HEK293 (cell line): ENCODE results near the gene GRB10.

ENCODE experiments used
- CTCF ChIA-PET: fragments of 350-600 bp; formaldehyde crosslinking; extraction: SDS; loops from one replicate; lab custom pipeline; 2021; ENCODE audit warnings: antibody characterized with exemption; lab: Yijun Ruan, JAX
- POLR2A ChIA-PET: fragments of 300-600 bp; formaldehyde crosslinking; extraction: SDS; loops from one replicate; lab custom pipeline; 2020; ENCODE audit warnings: antibody characterized with exemption, inconsistent platforms; lab: Yijun Ruan, JAX
- H3K27ac ChIP-seq: fragments of 200-500 bp; sonication (Bioruptor generic); 2 replicates; pipeline ENCODE4 v1.5.1; 2014; ENCODE audit warnings: low read depth, low read length, control low read depth, inconsistent platforms; ENCODE audit errors: extremely low read depth
- H3K36me3 ChIP-seq, 2 experiments: fragments of 200-500 bp in 1 of 2; sonication (Bioruptor generic) in 1 of 2; 1 replicate in 1 of 2; 2 replicates in 1 of 2; pipeline ENCODE4 v1.5.1; 2014 to 2017; ENCODE audit warnings: inconsistent platforms in 2 of 2, low read length in 2 of 2; ENCODE audit not compliant: control insufficient read depth in 2 of 2, insufficient read depth in 1 of 2
- H3K4me1 ChIP-seq: fragments of 200-500 bp; sonication (Bioruptor generic); 2 replicates; pipeline ENCODE4 v1.5.1; 2014; ENCODE audit warnings: mild to moderate bottlenecking, low read length, inconsistent platforms; ENCODE audit not compliant: control insufficient read depth, insufficient read depth
- H3K4me3 ChIP-seq: 2 replicates; pipeline ENCODE4 v1.5.1; 2011; ENCODE audit warnings: low read depth, mild to moderate bottlenecking, control low read depth, low read length, moderate library complexity
- H3K9me3 ChIP-seq: fragments of 200-500 bp; sonication (Bioruptor generic); 2 replicates; pipeline ENCODE4 v1.5.1; 2014; ENCODE audit warnings: low read depth, low read length, inconsistent platforms; ENCODE audit not compliant: control insufficient read depth, insufficient read depth
- BCL11B ChIP-seq: fragments of 450-650 bp; formaldehyde crosslinking; IDR thresholded peaks from 2 replicates; pipeline ENCODE4 v1.5.1; 2016; ENCODE audit warnings: low read depth, missing biosample characterization, missing genetic modification characterization
- GLI2 ChIP-seq: fragments of 450-650 bp; formaldehyde crosslinking; IDR thresholded peaks from 2 replicates; pipeline ENCODE4; 2017; ENCODE audit warnings: missing biosample characterization, missing genetic modification characterization, low read depth, borderline replicate concordance
- OSR2 ChIP-seq: fragments of 450-650 bp; formaldehyde crosslinking; IDR thresholded peaks from 2 replicates; pipeline ENCODE4 v1.5.1; 2016; ENCODE audit warnings: missing biosample characterization, missing genetic modification characterization
- PBX3 ChIP-seq: sonication (generic); formaldehyde crosslinking; IDR thresholded peaks from 2 replicates; pipeline ENCODE4 v1.8.1; 2022; ENCODE audit warnings: mild to moderate bottlenecking, moderate library complexity, missing genetic modification reagents
- SCRT2 ChIP-seq: fragments of 450-650 bp; formaldehyde crosslinking; IDR thresholded peaks from 2 replicates; pipeline ENCODE4 v1.5.1; 2016; ENCODE audit warnings: missing biosample characterization, missing genetic modification characterization
- SETDB1 ChIP-seq: IDR thresholded peaks from one replicate; pipeline ENCODE4 v1.6.1; 2017; ENCODE audit warnings: mild to moderate bottlenecking, low read length, moderate library complexity, mixed read lengths; ENCODE audit not compliant: insufficient read length
- SP7 ChIP-seq: fragments of 450-650 bp; formaldehyde crosslinking; IDR thresholded peaks from 2 replicates; pipeline ENCODE4 v1.5.1; 2016; ENCODE audit warnings: missing biosample characterization, missing genetic modification characterization
- WT1 ChIP-seq: fragments of 450-650 bp; formaldehyde crosslinking; IDR thresholded peaks from 2 replicates; pipeline ENCODE4 v1.5.1; 2016; ENCODE audit warnings: missing biosample characterization, missing genetic modification characterization
- ZBTB44 ChIP-seq: fragments of 450-650 bp; IDR thresholded peaks from 2 replicates; pipeline ENCODE4 v1.5.1; 2018; ENCODE audit warnings: missing biosample characterization, mild to moderate bottlenecking, missing genetic modification characterization
- ZNF10 ChIP-seq: fragments of 450-650 bp; formaldehyde crosslinking; IDR thresholded peaks from 2 replicates; pipeline ENCODE4 v1.5.1; 2017; ENCODE audit warnings: missing biosample characterization, missing genetic modification characterization
- ZNF133 ChIP-seq: fragments of 450-650 bp; formaldehyde crosslinking; IDR thresholded peaks from 2 replicates; pipeline ENCODE4 v1.5.1; 2016; ENCODE audit warnings: missing biosample characterization, missing genetic modification characterization
- ZNF449 ChIP-seq: fragments of 450-650 bp; formaldehyde crosslinking; IDR thresholded peaks from 2 replicates; pipeline ENCODE4 v1.5.1; 2017; ENCODE audit warnings: missing biosample characterization, mild to moderate bottlenecking, missing genetic modification characterization, moderate library complexity
- ZNF48 ChIP-seq: fragments of 450-650 bp; formaldehyde crosslinking; IDR thresholded peaks from 2 replicates; pipeline ENCODE4 v1.5.1; 2016; ENCODE audit warnings: missing biosample characterization, missing genetic modification characterization
- ZNF561 ChIP-seq: fragments of 450-650 bp; IDR thresholded peaks from 2 replicates; pipeline ENCODE4 v1.5.1; 2018; ENCODE audit warnings: missing biosample characterization, missing genetic modification characterization, borderline replicate concordance
- ZNF585B ChIP-seq: fragments of 450-650 bp; formaldehyde crosslinking; IDR thresholded peaks from 2 replicates; pipeline ENCODE4 v1.5.1; 2016; ENCODE audit warnings: missing biosample characterization, missing genetic modification characterization
- ZNF626 ChIP-seq: fragments of 450-650 bp; sonication (Bioruptor Pico); formaldehyde crosslinking; IDR thresholded peaks from 2 replicates; pipeline ENCODE4 v1.5.1; 2018; ENCODE audit warnings: missing biosample characterization, missing genetic modification characterization, inconsistent platforms
- ZNF768 ChIP-seq: fragments of 450-650 bp; formaldehyde crosslinking; IDR thresholded peaks from 2 replicates; pipeline ENCODE4 v1.5.1; 2018; ENCODE audit warnings: missing biosample characterization, mild to moderate bottlenecking, missing genetic modification characterization
- TF ChIP-seq, protein P1 (sequence below): fragments of 450-650 bp; formaldehyde crosslinking; IDR thresholded peaks from 2 replicates; pipeline ENCODE4 v1.5.1; 2016; ENCODE audit warnings: missing biosample characterization, missing genetic modification characterization
- TF ChIP-seq, protein P2 (sequence below): fragments of 450-650 bp; formaldehyde crosslinking; IDR thresholded peaks from 2 replicates; pipeline ENCODE4 v1.5.1; 2016; ENCODE audit warnings: missing biosample characterization, missing genetic modification characterization, borderline replicate concordance

Gene GRB10

DNA sequence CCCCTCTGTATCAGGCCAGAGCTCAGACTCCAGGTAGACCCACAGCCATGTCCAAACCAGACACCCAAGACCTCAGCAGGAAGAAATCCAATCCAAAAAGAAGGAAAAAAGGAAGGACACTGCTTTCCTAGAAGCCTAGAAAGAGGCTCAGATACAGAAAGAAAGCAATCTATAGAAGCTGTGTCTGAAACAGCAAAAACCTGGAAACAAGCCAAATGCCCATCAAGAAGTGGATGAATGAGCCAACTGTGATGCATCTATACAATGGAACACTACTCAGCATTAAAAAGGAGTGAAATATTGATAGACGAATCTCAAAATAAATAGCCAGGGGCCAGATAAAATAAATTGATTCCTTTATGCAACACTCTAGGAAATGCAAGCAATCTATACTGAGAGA is 31.6 kb downstream of the GRB10 start:
- Histone ChIP-seq H3K27ac (no peak overlapping the region), H3K36me3 (peaks cover 0 to 3% of the 10 kb centered on the region in 2 experiments; a peak in 1 of 3 replicates), H3K9me3 (no peaks in the 10 kb centered on the region), H3K4me3 (no peak overlapping the region), H3K4me1 (peaks cover 9% of the 10 kb centered on the region; the same call in 1 of the 2 replicates)
- TF ChIP-seq ZNF449 = no peak
- no peak for TF ChIP-seq BCL11B (tag by site-specific recombination)
- ChIA-PET CTCF (no interaction called here), POLR2A (no interaction called here)

DNA sequence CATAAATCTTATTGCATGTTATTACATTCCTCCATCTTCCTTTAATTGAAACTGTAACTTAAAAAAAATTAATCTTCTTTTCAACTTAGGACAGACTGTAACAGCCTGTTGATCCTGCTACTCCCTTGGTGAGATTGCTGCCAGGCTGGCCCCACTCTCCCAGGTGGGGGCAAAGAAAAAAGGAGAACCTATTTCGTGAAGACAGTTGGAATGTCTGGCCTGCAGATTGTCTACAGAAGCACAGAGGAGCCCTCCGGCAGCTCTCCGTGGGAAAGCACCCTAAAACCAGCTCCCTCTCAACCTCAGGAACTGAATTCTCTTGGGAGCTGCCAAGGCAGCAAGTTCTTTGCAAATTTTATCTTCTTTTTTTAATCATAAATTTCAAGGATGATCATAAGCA is 32.8 kb downstream of the GRB10 start:
- Histone ChIP-seq H3K27ac (no peak overlapping the region), H3K9me3 (no peaks in the 10 kb centered on the region), H3K4me1 (peaks cover 9% of the 10 kb centered on the region; the same call in 1 of the 2 replicates), H3K4me3 (no peak overlapping the region), H3K36me3 (no peaks in the 10 kb centered on the region)
- CTCF ChIA-PET = interaction anchor here (0.6 kb wide), 2 partner anchors 77 to 617 kb away, joined by 3 to 5 read pairs; no protein-coding TSS in a partner anchor
- POLR2A ChIA-PET = no interaction called here
- TF ChIP-seq PBX3 (CRISPR knock-in tag) (no peak), SP7 (tag by site-specific recombination) (no peak), SCRT2 (tag by site-specific recombination) (0 out of 2 replicates have a peak, but pooled peaks have one; percentile 26), ZNF626 (tag by site-specific recombination) (no peak), ZBTB44 (no peak), ZNF585B (tag by site-specific recombination) (no peak)
- TF ChIP-seq, protein P1, sequence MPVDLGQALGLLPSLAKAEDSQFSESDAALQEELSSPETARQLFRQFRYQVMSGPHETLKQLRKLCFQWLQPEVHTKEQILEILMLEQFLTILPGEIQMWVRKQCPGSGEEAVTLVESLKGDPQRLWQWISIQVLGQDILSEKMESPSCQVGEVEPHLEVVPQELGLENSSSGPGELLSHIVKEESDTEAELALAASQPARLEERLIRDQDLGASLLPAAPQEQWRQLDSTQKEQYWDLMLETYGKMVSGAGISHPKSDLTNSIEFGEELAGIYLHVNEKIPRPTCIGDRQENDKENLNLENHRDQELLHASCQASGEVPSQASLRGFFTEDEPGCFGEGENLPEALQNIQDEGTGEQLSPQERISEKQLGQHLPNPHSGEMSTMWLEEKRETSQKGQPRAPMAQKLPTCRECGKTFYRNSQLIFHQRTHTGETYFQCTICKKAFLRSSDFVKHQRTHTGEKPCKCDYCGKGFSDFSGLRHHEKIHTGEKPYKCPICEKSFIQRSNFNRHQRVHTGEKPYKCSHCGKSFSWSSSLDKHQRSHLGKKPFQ (tag by site-specific recombination) = no peak

DNA sequence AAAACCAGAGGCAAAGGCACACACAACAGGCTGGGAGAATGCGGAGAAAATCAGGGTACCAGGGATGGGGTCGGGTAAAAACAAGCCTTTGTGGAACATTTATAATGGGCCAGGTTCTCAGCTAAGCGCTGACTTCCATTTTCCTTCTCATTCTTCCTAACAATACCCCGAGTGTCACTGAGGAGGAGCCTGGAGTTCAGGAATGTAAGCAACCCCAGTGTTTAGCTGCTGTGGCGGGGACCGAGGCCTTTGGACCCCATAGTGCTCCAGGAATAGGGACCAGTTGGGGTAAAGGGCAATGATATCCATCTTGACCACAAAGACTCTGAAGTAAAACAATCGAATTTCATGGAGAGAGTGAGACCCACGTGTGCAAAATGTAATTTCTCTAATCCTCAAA is 34.2 kb downstream of the GRB10 start:
- ChIA-PET POLR2A (no interaction called here), CTCF (no interaction called here)
- TF ChIP-seq ZNF626 (tag by site-specific recombination) = no peak
- TF ChIP-seq ZNF10 (tag by site-specific recombination) = no peak
- no peak for TF ChIP-seq ZNF561 (tag by site-specific recombination)
- no peak for TF ChIP-seq WT1 (tag by site-specific recombination)
- no peak for TF ChIP-seq ZNF48 (tag by site-specific recombination)
- TF ChIP-seq GLI2 (tag by site-specific recombination) = no peak
- TF ChIP-seq OSR2 (tag by site-specific recombination) = no peak
- no peak for TF ChIP-seq ZNF768 (tag by site-specific recombination)
- no peak for TF ChIP-seq ZNF133
- TF ChIP-seq SETDB1 = no peak
- TF ChIP-seq, protein P2, sequence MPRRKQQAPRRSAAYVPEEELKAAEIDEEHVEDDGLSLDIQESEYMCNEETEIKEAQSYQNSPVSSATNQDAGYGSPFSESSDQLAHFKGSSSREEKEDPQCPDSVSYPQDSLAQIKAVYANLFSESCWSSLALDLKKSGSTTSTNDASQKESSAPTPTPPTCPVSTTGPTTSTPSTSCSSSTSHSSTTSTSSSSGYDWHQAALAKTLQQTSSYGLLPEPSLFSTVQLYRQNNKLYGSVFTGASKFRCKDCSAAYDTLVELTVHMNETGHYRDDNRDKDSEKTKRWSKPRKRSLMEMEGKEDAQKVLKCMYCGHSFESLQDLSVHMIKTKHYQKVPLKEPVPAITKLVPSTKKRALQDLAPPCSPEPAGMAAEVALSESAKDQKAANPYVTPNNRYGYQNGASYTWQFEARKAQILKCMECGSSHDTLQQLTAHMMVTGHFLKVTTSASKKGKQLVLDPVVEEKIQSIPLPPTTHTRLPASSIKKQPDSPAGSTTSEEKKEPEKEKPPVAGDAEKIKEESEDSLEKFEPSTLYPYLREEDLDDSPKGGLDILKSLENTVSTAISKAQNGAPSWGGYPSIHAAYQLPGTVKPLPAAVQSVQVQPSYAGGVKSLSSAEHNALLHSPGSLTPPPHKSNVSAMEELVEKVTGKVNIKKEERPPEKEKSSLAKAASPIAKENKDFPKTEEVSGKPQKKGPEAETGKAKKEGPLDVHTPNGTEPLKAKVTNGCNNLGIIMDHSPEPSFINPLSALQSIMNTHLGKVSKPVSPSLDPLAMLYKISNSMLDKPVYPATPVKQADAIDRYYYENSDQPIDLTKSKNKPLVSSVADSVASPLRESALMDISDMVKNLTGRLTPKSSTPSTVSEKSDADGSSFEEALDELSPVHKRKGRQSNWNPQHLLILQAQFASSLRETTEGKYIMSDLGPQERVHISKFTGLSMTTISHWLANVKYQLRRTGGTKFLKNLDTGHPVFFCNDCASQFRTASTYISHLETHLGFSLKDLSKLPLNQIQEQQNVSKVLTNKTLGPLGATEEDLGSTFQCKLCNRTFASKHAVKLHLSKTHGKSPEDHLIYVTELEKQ = no peak
- Histone ChIP-seq H3K9me3 (no peaks in the 10 kb centered on the region), H3K27ac (no peak overlapping the region), H3K4me1 (peaks cover 9% of the 10 kb centered on the region; the same call in 1 of the 2 replicates), H3K4me3 (no peak overlapping the region), H3K36me3 (no peaks in the 10 kb centered on the region)
